PFSK-1 (cell line): ENCODE results near the gene PPFIA1.

ENCODE experiments used
- FOXP2 ChIP-seq: optimal IDR thresholded peaks from 2 replicates; pipeline ENCODE3; 2011; ENCODE audit warnings: borderline replicate concordance, control low read depth, inconsistent platforms; ENCODE audit not compliant: insufficient read depth; ENCODE audit errors: extremely low read length, extremely low read depth
- POLR2AphosphoS5 ChIP-seq: IDR thresholded peaks from 2 replicates; pipeline ENCODE4 v1.6.1; 2012; ENCODE audit warnings: low read depth, mild to moderate bottlenecking, control low read depth, low read length, moderate library complexity
- REST ChIP-seq, 2 experiments: IDR thresholded peaks; 2 replicates each; pipeline versions ENCODE4 v1.6.1 to v1.8.0; 2011 to 2012; ENCODE audit warnings: low read depth in 2 of 2, low read length in 2 of 2, control low read depth in 1 of 2, inconsistent platforms in 1 of 2, mild to moderate bottlenecking in 1 of 2, moderate library complexity in 1 of 2; ENCODE audit not compliant: insufficient read depth in 1 of 2
- SIN3A ChIP-seq: IDR thresholded peaks from 2 replicates; pipeline ENCODE4 v1.6.1; 2012; ENCODE audit warnings: mild to moderate bottlenecking, low read length, moderate library complexity, borderline replicate concordance; ENCODE audit not compliant: insufficient read depth
- TAF1 ChIP-seq: IDR thresholded peaks from 2 replicates; pipeline ENCODE4 v1.6.1; 2012; ENCODE audit warnings: low read length, control low read depth, borderline replicate concordance; ENCODE audit not compliant: insufficient read depth

PPFIA1 gene

GRCh38 chr11:70246196-70246595 lies 24.3 kb upstream of the PPFIA1 start:
- TF ChIP-seq POLR2AphosphoS5 (no peak), REST (IDR thresholded peaks at IDR 0.05; ENCODE audit: insufficient read depth in 1 of 2, low read depth in 2 of 2, low read length in 2 of 2) (no peak), SIN3A (no peak), TAF1 (no peak), FOXP2 (no peak)

- TF ChIP-seq TAF1 (no peak), REST (IDR thresholded peaks at IDR 0.05; ENCODE audit: insufficient read depth in 1 of 2, low read depth in 2 of 2, low read length in 2 of 2) (no peak), FOXP2 (no peak), SIN3A (no peak), POLR2AphosphoS5 (no peak)
Measured at GRCh38 chr11:70247042-70247709, 23.3 kb upstream of the PPFIA1 start.

GRCh38 chr11:70247710-70248072 lies 22.8 kb upstream of the PPFIA1 start:
- no peak for TF ChIP-seq TAF1
- no peak for TF ChIP-seq REST (IDR thresholded peaks at IDR 0.05; ENCODE audit: insufficient read depth in 1 of 2, low read depth in 2 of 2, low read length in 2 of 2)
- no peak for TF ChIP-seq POLR2AphosphoS5
- no peak for TF ChIP-seq SIN3A
- TF ChIP-seq FOXP2 = no peak

GRCh38 chr11:70250876-70251658 lies 19.4 kb upstream of the PPFIA1 start:
- TF ChIP-seq FOXP2 (no peak), SIN3A (no peak), TAF1 (no peak), POLR2AphosphoS5 (no peak), REST (IDR thresholded peaks at IDR 0.05; ENCODE audit: insufficient read depth in 1 of 2, low read depth in 2 of 2, low read length in 2 of 2) (no peak)
